GM19468 (cell line): ENCODE results near the gene HSH2D.
"Not testable (repeated sequence)": the region's sequence is repeated elsewhere in the genome, so short reads cannot be mapped to it uniquely, and the experiment has no call there.

Source experiments
- ATAC-seq: cut with Tn5 transposase; IDR thresholded peaks from one replicate; pipeline ENCODE4 v1.9.1; 2021; ENCODE audit warnings: mild to moderate bottlenecking, moderate library complexity, moderate number of reproducible peaks; ENCODE audit not compliant: unreplicated experiment; ENCODE audit errors: extremely low read depth

Gene HSH2D

DNA sequence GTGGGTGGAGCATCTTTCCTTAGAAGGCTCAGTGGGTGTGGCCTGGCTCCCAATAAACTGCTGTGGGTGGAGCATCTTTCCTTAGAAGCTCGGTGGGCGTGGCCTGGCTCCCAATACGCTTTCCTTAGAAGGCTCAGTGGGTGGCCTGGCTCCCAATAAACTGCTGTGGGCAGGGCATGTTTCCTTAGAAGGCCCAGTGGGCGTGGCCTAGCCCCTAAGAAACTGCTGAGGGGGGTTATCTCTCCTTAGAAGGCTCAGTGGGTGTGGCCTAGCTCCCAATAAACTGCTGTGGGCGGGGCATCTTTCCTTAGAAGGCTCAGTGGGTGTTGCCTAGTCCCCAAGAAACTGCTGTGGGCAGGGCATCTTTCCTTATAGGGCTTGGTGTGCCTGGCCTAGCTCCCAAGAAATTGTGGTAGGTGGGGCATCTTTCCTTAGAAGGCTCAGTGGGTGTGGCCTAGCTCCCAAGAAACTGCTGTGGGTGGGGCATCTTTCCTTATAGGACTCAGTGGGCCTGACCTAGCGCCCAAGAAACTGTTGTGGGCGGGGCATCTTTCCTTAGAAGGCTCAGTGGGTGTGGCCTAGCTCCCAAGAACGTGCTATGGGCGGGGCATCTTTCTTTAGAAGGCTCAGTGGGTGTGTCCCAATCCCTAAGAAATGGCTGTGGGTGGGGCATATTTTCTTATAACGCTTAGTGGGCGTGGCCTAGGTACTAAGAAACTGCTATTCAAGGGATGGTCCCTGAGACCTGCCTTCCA is 10.3 kb downstream of the HSH2D start:
- no peak for ATAC-seq

DNA sequence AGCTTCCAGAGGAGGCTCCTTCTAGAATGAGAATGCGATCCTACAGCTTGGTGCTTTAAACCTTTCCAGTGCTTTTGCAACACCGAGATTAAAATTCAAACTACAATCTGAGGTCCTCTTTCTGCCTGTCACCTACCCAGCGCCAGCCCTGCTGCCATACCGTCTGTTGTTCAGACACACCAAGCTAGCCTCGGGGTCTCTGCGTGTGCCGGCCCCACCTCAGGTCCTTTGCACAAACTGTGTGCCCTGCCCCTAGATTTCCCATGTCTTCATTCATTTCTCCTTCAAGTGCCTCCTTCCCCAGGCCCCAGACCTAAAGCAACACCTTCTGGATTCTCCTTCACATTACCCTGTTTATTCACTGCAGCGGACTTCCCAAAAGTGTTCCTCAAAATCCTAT is 11.1 kb downstream of the HSH2D start:
- ATAC-seq = no peak

DNA sequence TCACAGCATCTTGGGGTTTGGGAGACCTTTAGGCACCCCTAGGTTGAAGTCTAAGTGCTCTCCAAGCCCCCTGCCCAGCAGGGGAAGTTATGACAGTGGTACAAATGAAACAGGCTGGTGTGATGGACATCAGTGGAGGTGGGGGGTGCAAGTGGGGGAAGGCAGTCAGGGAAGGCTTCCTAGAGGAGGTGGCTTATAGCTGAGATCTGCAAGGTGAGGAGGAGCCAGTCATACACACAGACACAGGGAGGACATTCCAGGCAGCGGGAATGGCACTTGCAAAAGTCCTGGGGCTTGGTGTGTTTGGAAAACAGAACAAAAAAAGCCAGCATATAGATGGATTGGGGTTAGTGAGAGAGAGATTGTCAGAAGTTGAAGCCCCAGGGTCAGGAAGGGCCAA is 11.6 kb downstream of the HSH2D start:
- ATAC-seq = no peak

DNA sequence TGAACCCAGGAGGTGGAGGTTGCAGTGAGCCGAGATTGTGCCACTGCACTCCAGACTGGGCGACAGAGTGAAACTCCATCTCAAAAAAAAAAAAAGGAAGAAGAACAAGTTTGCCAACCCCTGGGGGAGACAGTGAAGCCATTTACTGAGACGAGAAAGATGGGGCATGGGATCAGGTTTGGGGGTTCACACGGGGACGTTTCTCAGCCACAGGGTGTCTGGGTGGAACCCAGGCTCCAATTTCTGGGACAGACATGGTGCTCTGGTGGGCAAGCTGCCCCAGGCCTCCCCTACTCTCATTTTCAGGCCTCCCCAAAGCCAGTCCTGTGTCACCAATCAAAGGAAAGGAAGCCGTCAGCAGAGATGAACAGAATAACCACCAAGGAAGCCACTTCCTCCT is 13.4 kb downstream of the HSH2D start:
- no peak for ATAC-seq

DNA sequence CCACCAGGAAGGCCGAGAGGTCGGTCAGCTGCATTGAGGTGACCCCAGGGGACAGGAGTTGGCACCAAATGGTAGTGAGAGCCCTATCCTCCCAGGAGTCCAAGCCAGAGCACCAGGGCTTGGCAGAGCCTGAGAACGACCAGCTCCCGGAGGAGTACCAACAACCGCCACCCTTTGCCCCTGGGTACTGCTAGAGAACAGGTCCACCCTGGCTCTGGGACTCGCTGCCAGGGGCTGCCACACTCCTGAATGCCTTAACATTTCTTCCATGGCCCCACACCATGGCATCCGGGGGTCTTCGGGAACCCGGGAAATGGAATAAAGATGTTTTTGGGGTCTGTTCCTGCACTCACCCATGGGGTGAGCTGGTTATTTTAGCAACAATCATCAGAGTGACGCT is 14.1 kb downstream of the HSH2D start:
- ATAC-seq = no peak

DNA sequence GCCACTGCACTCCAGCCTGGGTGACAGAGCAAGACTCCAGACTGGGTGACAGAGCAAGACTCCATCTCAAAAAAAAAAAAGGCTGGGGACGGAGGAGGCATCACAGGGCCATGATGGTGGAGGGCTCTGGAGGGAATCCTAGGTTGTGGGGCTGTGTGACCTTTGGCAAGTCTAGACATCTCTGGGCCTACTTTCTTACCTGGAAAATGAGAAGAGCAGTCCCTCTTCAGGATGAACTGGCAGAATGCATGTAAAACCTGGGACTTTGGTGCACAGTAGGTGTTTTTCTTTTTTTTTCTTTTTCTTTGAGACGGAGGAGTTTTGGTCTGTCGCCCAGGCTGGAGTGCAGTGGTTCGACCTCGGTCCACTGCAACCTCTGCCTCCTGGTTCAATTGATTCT is 16.2 kb downstream of the HSH2D start:
- no peak for ATAC-seq

DNA sequence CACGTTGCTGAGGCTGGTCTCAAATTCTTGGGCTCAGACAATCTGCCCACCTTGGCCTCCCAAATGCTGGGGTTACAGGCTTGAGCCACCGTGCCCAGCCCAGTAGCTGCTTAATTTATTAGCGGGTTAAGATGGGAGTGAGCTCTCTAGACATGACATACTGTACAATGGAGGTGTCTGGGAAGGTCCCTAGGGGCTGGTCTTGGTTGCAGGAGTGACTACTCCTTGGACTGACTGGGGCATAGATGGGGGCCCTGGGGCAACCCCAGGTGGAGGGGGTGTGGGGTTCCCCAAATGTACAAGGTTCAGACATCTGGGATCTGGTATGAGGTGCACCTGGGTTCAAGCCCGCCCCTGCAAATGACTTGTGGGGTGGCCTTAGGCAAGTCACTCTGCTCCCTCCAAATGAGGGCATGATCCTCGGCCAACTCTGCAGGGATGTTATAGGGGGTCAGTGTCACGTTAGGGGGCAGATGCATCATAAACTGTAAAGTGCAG is 17.0 kb downstream of the HSH2D start:
- no peak for ATAC-seq

DNA sequence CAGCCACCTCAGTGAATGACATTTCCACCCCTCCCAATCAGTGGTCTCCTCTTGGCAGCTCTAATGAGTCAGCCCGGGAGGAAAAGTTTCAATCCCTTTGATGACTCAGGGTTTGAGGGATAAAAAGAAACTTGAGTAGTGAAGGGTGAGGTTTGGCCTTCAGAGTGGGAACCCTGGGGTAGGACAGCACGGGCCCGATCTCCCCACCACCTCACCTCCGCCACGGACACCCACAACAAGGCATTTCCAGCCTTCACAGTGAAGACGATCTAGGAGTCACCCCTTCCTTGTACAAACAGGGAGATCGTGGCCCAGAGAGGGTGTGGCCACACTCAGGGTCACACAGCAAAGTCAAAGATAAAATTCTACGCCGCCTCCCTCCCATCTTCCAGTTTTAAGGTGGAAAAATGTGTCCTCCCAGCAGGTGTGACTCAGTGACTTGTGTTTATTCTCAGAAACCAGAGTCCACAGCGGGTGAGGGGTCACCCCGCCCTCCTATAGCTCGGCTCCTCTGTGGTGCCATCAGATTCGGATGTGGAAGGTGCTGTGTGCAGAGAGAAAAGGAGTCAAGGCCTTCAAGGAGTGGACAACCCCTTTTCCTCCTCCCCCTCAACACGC is 17.6 kb downstream of the HSH2D start:
- ATAC-seq = no peak

DNA sequence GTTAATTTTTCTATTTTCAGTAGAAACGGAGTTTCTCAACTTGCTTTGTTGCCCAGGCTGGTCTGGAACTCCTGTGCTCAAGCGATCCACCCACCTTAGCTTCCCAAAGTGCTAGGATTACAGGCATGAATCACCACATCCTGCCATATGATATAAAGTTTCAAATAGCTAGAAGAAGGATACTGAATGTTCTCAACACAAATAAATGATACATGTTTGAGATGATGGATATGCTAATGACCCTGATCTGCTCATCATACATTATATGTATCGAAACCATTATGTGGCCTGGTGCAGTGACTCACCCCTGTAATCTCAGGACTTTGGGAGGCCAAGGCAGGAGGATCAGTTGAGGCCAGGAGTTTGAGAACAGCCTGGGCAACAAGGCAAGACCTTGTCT is 18.4 kb downstream of the HSH2D start:
- ATAC-seq = no peak

DNA sequence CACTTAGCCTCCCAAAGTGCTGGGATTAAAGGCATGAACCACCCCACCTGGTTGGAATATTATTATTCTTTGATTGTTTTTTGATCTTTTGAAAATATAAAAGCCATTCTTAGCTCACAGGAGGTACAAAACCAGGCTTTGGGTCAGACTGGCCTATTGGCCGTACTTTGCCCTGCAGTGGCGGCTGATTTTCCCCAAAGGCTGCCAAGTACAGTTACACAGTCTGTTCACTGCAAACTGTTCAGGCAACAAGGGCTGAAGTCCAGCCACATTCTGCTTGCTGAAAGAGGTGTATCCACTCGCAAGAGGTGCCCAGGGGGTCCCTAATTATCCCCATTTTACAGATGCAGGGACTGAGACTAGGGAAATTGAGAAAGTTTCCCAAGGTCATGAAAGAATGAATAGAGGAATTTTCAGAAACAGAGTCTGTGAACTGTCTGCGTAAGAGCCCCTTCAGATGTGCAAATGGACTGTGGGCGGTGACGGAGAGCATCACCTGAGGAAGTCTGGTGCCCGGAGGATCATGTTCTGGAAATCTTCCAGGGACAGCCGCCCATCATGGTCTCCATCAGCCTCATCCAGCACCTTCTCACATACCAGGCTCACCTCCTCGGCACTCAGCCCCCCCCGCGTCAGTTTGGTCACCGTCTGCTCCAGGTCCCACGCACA is 20.9 kb downstream of the HSH2D start:
- no peak for ATAC-seq

DNA sequence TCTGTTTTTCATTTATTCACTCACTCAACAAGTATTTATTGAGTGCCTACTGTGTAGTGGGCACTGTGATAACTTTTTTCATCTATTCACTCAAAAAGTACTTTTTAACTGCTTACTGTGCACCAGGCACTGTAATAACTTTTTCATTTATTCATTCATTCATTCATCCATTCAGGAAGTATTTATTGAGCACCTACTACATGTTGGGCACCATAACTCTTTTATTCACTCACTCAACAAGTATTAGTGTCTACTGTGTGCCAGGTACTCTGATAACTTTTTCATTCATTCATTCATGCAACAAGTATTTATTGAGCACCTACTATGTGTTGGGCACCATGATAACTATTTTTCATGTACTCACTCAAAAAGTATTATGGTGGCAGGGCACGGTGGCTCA is 22.9 kb downstream of the HSH2D start:
- no peak for ATAC-seq

DNA sequence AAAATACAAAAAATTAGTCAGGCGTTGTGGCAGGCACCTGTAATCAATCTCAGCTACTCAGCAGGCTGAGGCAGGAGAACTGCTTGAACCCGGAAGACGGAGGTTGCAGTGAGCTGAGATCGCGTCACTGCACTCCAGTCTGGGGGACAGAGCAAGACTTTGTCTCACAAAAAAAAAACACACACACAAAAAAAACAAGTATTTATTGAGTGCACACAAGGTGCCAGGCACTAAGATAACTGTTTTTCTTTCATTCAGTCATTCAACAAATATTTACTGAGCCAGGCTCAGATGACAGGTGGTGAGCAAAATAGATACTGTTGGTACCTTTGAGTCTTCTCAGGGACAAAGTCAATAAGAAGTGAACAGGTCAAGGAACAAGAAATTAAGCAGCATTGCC is 23.6 kb downstream of the HSH2D start:
- ATAC-seq = no peak

DNA sequence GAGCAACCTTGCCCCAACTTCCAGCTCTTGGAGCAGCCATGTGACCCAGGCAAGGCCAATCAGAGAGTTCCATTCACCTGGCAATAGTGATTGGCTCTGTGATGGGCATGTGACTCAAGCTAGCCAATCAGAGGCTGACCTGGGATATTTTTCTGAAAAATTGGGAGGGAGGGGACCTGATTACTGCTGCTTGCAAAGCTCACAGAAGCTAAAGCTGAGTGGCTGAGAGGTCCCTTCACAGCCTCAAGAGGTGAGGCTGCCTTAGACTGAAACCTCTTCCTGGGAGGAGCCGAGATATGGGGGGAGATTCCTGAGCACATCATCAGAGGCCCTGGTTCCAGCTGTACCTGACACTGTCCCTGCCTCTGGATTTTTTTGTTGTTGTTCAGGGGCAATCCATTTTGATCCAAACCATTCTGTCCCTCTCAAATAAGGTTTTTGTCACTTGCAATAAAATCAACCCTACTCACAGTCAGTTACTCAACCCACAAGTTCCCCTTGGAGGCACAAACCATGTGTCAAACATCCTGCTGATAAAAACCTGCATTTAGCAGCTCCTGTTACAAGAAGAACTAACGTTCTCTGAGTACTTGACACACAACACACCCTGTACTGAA is 25.1 kb downstream of the HSH2D start:
- ATAC-seq = no peak

DNA sequence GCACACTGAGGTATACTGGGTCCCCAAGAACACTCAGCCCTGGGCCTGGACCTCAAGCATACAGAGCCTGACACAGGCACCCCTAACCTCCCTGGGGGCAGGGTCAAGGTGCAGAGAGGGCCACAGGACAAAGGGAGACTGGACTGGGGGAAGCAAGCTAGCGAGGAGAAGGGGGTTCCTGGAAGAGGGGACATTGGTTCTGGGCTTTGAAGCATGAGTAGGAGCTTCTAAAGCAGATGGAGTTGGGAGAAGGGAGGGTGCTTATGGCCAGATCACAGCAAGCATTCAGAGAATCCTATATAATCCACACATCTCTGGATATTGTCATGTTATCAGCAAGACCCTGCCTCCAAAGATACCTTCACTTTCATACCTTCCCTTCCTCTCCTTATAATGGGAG is 26.6 kb downstream of the HSH2D start:
- no peak for ATAC-seq

DNA sequence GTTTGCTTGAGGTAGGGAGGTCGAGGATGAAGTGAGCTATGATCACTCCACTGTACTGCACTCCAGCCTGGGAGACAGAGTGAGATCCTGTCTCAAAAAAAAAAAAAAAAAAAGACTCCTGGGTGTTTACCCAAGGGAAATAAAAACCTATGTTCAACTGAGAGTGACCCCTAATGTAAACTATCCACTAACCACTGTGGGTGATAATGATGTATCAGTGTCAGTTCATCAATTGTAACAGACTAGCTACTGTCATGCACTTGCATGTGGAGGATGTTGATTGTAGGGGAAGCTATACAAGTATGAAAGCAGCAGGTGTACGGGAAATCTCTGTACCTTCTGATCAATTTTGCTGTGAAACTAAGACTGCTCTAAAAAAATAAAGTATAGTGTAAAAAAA is 32.5 kb downstream of the HSH2D start:
- no peak for ATAC-seq

DNA sequence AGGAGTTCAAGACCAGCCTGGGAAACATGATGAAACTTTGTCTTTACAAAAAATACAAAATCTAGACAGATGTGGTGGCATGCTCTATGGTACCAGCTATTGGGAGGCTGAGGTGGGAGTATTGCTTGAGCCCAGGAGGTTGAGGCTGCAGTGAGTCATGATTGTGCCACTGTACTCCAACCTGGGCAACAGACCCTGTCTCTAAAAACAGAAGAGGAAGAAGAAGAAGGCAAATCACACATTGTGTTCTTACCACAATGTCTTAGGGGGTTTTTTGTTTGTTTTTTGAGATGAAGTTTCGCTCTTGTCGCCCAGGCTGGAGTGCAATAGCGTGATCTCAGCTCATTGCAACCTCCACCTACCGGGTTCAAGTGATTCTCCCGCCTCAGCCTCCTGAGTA is 35.4 kb downstream of the HSH2D start:
- not testable (repeated sequence) for ATAC-seq

DNA sequence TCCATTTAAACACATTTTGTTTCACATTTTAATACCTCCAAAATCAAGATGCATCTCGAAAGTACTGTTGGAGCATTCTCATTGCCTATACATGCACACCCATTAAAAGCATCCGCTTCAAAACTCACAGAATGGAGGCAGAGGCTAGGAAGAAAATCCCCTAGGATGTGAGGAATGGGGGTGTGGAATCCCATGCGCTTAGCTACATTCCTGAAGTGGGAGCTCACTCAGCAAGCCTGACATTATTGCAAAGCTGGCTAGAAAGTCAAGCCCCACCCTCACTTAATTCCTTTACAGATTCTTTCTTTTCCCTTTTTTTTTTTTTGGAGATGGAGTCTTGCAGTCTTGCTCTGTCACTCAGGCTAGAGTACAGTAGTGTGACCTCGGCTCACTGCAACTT is 37.1 kb downstream of the HSH2D start:
- no peak for ATAC-seq

DNA sequence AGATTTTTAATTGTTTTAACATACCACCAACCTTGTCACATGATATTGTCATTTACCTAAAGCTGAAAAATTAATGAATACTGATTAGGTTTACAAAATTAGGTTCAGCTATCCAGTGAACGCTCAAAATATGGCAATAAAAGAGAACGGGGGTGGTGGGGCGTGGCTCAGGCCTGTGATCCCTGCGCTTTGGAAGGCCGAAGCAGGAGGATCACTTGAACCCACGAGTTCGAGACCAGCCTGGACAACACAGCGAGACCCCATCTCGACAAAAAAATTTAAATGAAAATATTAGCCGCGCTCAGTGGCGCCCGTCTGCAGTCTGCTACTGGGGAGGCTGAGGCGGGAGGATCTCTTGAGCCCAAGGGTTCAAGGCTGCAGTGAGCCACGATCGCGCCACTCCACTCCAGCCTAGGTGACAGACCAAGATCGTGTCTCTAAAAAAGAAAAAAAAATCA is 41.2 kb downstream of the HSH2D start:
- no peak for ATAC-seq

DNA sequence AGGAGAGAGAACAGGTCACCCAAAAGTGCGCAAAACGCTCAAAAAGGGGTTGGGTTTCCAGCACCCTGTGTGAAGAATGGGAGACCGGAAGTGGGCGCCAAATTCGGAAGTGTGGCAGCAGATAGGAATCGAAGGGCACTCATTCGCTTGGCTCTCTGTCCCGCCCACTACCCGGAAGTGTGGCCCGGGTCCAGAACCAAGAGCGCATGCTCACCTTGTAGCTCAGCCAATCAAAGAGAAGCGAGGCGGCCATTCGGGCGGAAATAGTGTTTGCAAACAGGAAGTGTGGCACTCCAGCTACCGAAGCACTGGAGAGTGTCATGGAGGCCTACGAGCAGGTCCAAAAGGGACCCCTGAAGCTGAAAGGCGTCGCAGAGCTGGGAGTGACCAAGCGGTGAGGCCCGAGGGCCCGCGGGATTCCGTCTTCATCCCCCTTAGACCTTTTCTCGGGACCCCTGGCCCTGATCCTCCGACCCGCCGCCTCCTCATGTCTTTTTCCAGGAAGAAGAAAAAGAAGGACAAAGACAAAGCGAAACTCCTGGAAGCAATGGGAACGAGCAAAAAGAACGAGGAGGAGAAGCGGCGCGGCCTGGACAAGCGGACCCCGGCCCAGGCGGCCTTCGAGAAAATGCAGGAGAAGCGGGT is 41.8 kb downstream of the HSH2D start, which contains the start of gene FAM32A:
TSS of gene FAM32A (plus strand) at position 288 of the 645 bp plus-strand sequence. CDS start at position 321, 33 bp downstream.
- ATAC-seq = peak; percentile 65

DNA sequence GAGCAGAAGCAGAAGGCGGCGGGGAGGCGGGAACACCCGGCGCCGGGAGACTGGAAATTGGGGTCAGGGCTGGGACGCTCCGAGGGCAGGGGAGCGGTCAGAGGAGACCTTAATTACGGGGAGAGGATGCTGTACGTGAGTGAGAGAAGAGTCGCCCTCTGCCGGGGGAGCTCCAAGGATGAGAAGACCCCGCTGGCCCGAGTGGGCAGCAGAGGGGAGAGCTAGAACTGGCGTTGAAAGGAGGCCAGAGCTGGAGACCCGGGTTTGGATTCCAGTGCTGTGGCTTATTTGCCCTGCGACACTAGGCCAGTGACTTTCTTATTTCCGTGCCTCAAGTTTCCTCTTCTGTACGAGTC is 42.3 kb downstream of the HSH2D start:
- no peak for ATAC-seq
